IPS DF 19.7 (cell line): ENCODE results near the gene MAN1C1.
"Not testable (repeated sequence)": the region's sequence is repeated elsewhere in the genome, so short reads cannot be mapped to it uniquely, and the experiment has no call there.

Source experiments
- DNase-seq: peaks from one replicate; pipeline ENCODE4 v3.0.0-alpha.2; 2013; ENCODE audit warnings: low read depth, low spot score

MAN1C1 gene

GRCh38 chr1:25634896-25635295 lies 18.3 kb downstream of the MAN1C1 start:
- no peak for DNase-seq

- not testable (repeated sequence) for DNase-seq
Observed at GRCh38 chr1:25636141-25636540, 19.6 kb downstream of the MAN1C1 start.

GRCh38 chr1:25640646-25641328 lies 24.2 kb downstream of the MAN1C1 start:
- no peak for DNase-seq

- no peak for DNase-seq
Observed at GRCh38 chr1:25641329-25641725, 24.7 kb downstream of the MAN1C1 start.

GRCh38 chr1:25641931-25642573 lies 25.5 kb downstream of the MAN1C1 start:
- no peak for DNase-seq

- DNase-seq, result no peak
Observed at GRCh38 chr1:25642574-25643108, 26.1 kb downstream of the MAN1C1 start.

GRCh38 chr1:25643929-25644328 lies 27.3 kb downstream of the MAN1C1 start:
- DNase-seq, result no peak

GRCh38 chr1:25644962-25645361 lies 28.4 kb downstream of the MAN1C1 start:
- DNase-seq, result no peak

GRCh38 chr1:25645637-25646400 lies 29.2 kb downstream of the MAN1C1 start:
- DNase-seq, result no peak

GRCh38 chr1:25647106-25647505 lies 30.5 kb downstream of the MAN1C1 start:
- DNase-seq, result no peak

GRCh38 chr1:25647863-25648262 lies 31.3 kb downstream of the MAN1C1 start:
- no peak for DNase-seq

- no peak for DNase-seq
Observed at GRCh38 chr1:25648681-25649440, 32.3 kb downstream of the MAN1C1 start.

GRCh38 chr1:25649505-25650288 lies 33.1 kb downstream of the MAN1C1 start:
- DNase-seq, result no peak

- DNase-seq, result no peak
Observed at GRCh38 chr1:25650289-25650576, 33.6 kb downstream of the MAN1C1 start.

- DNase-seq, result no peak
Observed at GRCh38 chr1:25651036-25651640, 34.5 kb downstream of the MAN1C1 start.

GRCh38 chr1:25651824-25652741 lies 35.5 kb downstream of the MAN1C1 start:
- DNase-seq, result no peak

- DNase-seq, result no peak
Observed at GRCh38 chr1:25653558-25653957, 37.0 kb downstream of the MAN1C1 start.

GRCh38 chr1:25654109-25654660 lies 37.6 kb downstream of the MAN1C1 start:
- no peak for DNase-seq
